HepG2 (cell line): ENCODE measurements around the gene CYP17A1. TPM values are rescaled to one million over a fixed set of nuclear protein-coding genes. Genes with fewer than 3 reads are reported as not detected.

ENCODE experiments used
- ATAC-seq: fragments of 200-7000 bp; cut with Tn5 transposase; 3 replicates; pipeline ENCODE4 v1.9.1; 2020; ENCODE audit warnings: mild to moderate bottlenecking, moderate library complexity
- BruUV-seq: library from RNA; stranded (reverse); fragments of 400-500 nt; replicated peaks from 2 replicates; lab custom pipeline; 2021; lab: Mats Ljungman, UMichigan
- CTCF ChIA-PET: fragments of 300-600 bp; formaldehyde crosslinking; extraction: SDS; loops from one replicate; lab custom pipeline; 2021; ENCODE audit warnings: low total read pairs, inconsistent platforms, low intra/inter-chr PET ratio; lab: Yijun Ruan, JAX
- POLR2A ChIA-PET: fragments of 350-600 bp; sonication (Branson Sonifier 250); formaldehyde crosslinking; loops from one replicate; lab custom pipeline; 2020; ENCODE audit warnings: antibody characterized with exemption, inconsistent platforms; lab: Yijun Ruan, JAX
- DNase-seq: peaks from one replicate; pipeline ENCODE4 v3.0.0-alpha.2; 2015; ENCODE audit warnings: low spot score
- FAIRE-seq: peaks from 3 replicates; lab custom pipeline; 2011; peaks lifted over from hg19 to GRCh38; lab: Jason Lieb, UNC
- H2AFZ ChIP-seq: one replicate; pipeline ENCODE4 v1.6.1; 2011; ENCODE audit warnings: low read length, inconsistent platforms
- H3K27ac ChIP-seq: fragments of 300-600 bp; 3 replicates; pipeline ENCODE4 v1.8.0; 2011; ENCODE audit warnings: mixed run types, mild to moderate bottlenecking, mixed read lengths, low read length, inconsistent platforms; ENCODE audit not compliant: insufficient read depth; ENCODE audit errors: extremely low read length
- H3K27me3 ChIP-seq, 2 experiments: fragments of 200-600 bp in 1 of 2; 2 replicates in 1 of 2; 3 replicates in 1 of 2; pipeline versions ENCODE4 v1.6.0 to v1.8.0; 2011; ENCODE audit warnings: low read length in 2 of 2, mild to moderate bottlenecking in 2 of 2, moderate library complexity in 2 of 2, inconsistent platforms in 1 of 2; ENCODE audit not compliant: insufficient read depth in 2 of 2, control insufficient read depth in 1 of 2
- H3K36me3 ChIP-seq, 2 experiments: fragments of 200-600 bp in 1 of 2; replicated peaks in 1 of 2; 2 replicates in 1 of 2; 3 replicates in 1 of 2; pipeline versions ENCODE4 v1.5.1 to v1.8.0; 2011; ENCODE audit warnings: low read length in 2 of 2, inconsistent platforms in 1 of 2; ENCODE audit not compliant: insufficient read depth in 2 of 2, control insufficient read depth in 1 of 2
- H3K4me1 ChIP-seq: 2 replicates; pipeline ENCODE4 v1.5.1; 2012; ENCODE audit warnings: low read length, inconsistent platforms; ENCODE audit not compliant: insufficient read depth
- H3K4me2 ChIP-seq: 2 replicates; pipeline ENCODE4 v1.6.0; 2011; ENCODE audit warnings: low read depth, low read length, inconsistent platforms
- H3K4me3 ChIP-seq, 3 experiments: fragments of 200-600 bp in 1 of 3; sonication (generic), shearing (Covaris generic) in 1 of 3; replicated peaks in 1 of 3; 2 replicates each; pipeline ENCODE4 v1.5.1; 2011 to 2016; ENCODE audit warnings: low read length in 3 of 3, inconsistent platforms in 2 of 3, low read depth in 2 of 3, mild to moderate bottlenecking in 2 of 3, control low read depth in 1 of 3, mixed read lengths in 1 of 3; ENCODE audit not compliant: insufficient read depth in 1 of 3
- H3K79me2 ChIP-seq: one replicate; pipeline ENCODE4 v1.6.1; 2011; ENCODE audit warnings: low read length, inconsistent platforms; ENCODE audit not compliant: insufficient read depth
- H3K9ac ChIP-seq: 2 replicates; pipeline ENCODE4 v1.6.0; 2011; ENCODE audit warnings: mild to moderate bottlenecking, low read depth, low read length, inconsistent platforms; ENCODE audit not compliant: insufficient read depth
- H3K9me3 ChIP-seq: 2 replicates; pipeline ENCODE4 v1.5.1; 2012; ENCODE audit warnings: mild to moderate bottlenecking, low read length
- H4K20me1 ChIP-seq: 2 replicates; pipeline ENCODE4 v1.6.0; 2011; ENCODE audit warnings: inconsistent platforms, mild to moderate bottlenecking, low read length, moderate library complexity; ENCODE audit not compliant: insufficient read depth
- DMAP1 ChIP-seq: IDR thresholded peaks from 2 replicates; pipeline ENCODE4 v1.6.1; 2016
- HOXA5 ChIP-seq: sonication (generic); formaldehyde crosslinking; IDR thresholded peaks from 2 replicates; pipeline ENCODE4 v1.4.0; 2020; ENCODE audit warnings: missing genetic modification reagents
- HOXD1 ChIP-seq: sonication (generic); formaldehyde crosslinking; IDR thresholded peaks from 2 replicates; pipeline ENCODE4 v1.5.0; 2020; ENCODE audit warnings: missing genetic modification reagents
- KLF15 ChIP-seq: sonication (generic); formaldehyde crosslinking; IDR thresholded peaks from 2 replicates; pipeline ENCODE4 v1.8.1; 2023; ENCODE audit warnings: borderline replicate concordance, mild to moderate bottlenecking, inconsistent platforms, missing genetic modification reagents, mixed read lengths
- KMT2B ChIP-seq: IDR thresholded peaks from 2 replicates; pipeline ENCODE4 v1.6.1; 2016; ENCODE audit warnings: missing genetic modification reagents, missing compliant biosample characterization
- MBD4 ChIP-seq: IDR thresholded peaks from 2 replicates; pipeline ENCODE4 v1.6.1; 2012; ENCODE audit warnings: low read length, inconsistent platforms, borderline replicate concordance
- MXI1 ChIP-seq: IDR thresholded peaks from 3 replicates; pipeline ENCODE4 v1.6.1; 2012; ENCODE audit warnings: low read depth, low read length, inconsistent platforms, borderline replicate concordance
- SMAD1 ChIP-seq: sonication (generic); formaldehyde crosslinking; IDR thresholded peaks from 2 replicates; pipeline ENCODE4 v1.4.0; 2020; ENCODE audit warnings: missing genetic modification reagents, low read depth, mild to moderate bottlenecking, borderline replicate concordance
- SMYD3 ChIP-seq: sonication (generic); formaldehyde crosslinking; IDR thresholded peaks from 2 replicates; pipeline ENCODE4 v1.8.1; 2023; ENCODE audit warnings: mild to moderate bottlenecking, missing genetic modification reagents
- SP140L ChIP-seq: sonication (generic); formaldehyde crosslinking; IDR thresholded peaks from 2 replicates; pipeline ENCODE4 v1.4.0; 2020; ENCODE audit warnings: missing genetic modification reagents, borderline replicate concordance
- YEATS2 ChIP-seq: sonication (generic); formaldehyde crosslinking; IDR thresholded peaks from 2 replicates; pipeline ENCODE4 v1.4.0; 2020; ENCODE audit warnings: missing genetic modification reagents, borderline replicate concordance
- ZFY ChIP-seq: sonication (generic); formaldehyde crosslinking; IDR thresholded peaks from 2 replicates; pipeline ENCODE4 v1.4.0; 2020; ENCODE audit warnings: missing genetic modification reagents
- ZNF331 ChIP-seq: sonication (generic); formaldehyde crosslinking; IDR thresholded peaks from 2 replicates; pipeline ENCODE4 v1.4.0; 2020; ENCODE audit warnings: missing genetic modification reagents
- ZNF382 ChIP-seq: sonication (generic); formaldehyde crosslinking; IDR thresholded peaks from 2 replicates; pipeline ENCODE4 v1.5.0; 2020; ENCODE audit warnings: missing genetic modification reagents, mild to moderate bottlenecking, borderline replicate concordance
- ZNF430 ChIP-seq: sonication (generic); formaldehyde crosslinking; IDR thresholded peaks from 2 replicates; pipeline ENCODE4 v1.9.0; 2021; ENCODE audit warnings: mild to moderate bottlenecking, missing genetic modification reagents
- WGBS: methylation state at CpG from one replicate; pipeline ENCODE4 v1.1.6; 2017; ENCODE audit warnings: low lambda C conversion rate; 5-methylcytosine and 5-hydroxymethylcytosine counted together
- in situ Hi-C: cut with HindIII; loops from 2 replicates; pipeline ENCODE4 v1.10.0; 2017; ENCODE audit warnings: low pct_unique_long_range_greater_than_20kb; ENCODE audit not compliant: extremely low pct_ligation_motif_present
- intact Hi-C: fragments of 100-400 bp; cut with micrococcal nuclease; formaldehyde crosslinking; loops from one replicate; pipeline ENCODE4 v1.10.0; 2022; ENCODE audit not compliant: unreplicated experiment
- polyA plus RNA-seq, 8 experiments: library from polyadenylated mRNA; depleted of rRNA in 3 of 8; stranded (reverse) in 7 of 8; unstranded in 1 of 8; fragments of >200 nt; fragmentation: Illumina TruSeq in 4 of 8; extraction: Trizol in 4 of 8; gene quantifications; 2 replicates each; pipeline versions ENCODE4 v1.2.1 to v1.2.3, GENCODE V29; 2011 to 2016; ENCODE audit warnings: low read depth in 4 of 8, missing spikeins in 1 of 8, mixed read lengths in 1 of 8; ENCODE audit not compliant: insufficient read depth in 1 of 8
- total RNA-seq, 5 experiments: library from RNA; depleted of rRNA; stranded (reverse); fragments of >200 nt; fragmentation: Illumina TruSeq; extraction: Trizol; gene quantifications; 2 replicates each; pipeline ENCODE4 v1.2.3, GENCODE V29; 2016; ENCODE audit warnings: low read depth in 1 of 5
- TF ChIP-seq, protein P1 (sequence below): IDR thresholded peaks from 2 replicates; pipeline ENCODE4 v1.6.1; 2016; ENCODE audit warnings: missing compliant biosample characterization, missing genetic modification reagents, borderline replicate concordance
- TF ChIP-seq, protein P2 (sequence below): sonication (generic); formaldehyde crosslinking; IDR thresholded peaks from 2 replicates; pipeline ENCODE4 v1.4.0; 2020; ENCODE audit warnings: mild to moderate bottlenecking, missing genetic modification reagents

CYP17A1 gene
- total and polyA plus RNA-seq, 2 of the 13 experiments (the other 11 are each of a cell fraction or from before 2014, with no cell fraction given), result 0.13 to 1.1 TPM

DNA sequence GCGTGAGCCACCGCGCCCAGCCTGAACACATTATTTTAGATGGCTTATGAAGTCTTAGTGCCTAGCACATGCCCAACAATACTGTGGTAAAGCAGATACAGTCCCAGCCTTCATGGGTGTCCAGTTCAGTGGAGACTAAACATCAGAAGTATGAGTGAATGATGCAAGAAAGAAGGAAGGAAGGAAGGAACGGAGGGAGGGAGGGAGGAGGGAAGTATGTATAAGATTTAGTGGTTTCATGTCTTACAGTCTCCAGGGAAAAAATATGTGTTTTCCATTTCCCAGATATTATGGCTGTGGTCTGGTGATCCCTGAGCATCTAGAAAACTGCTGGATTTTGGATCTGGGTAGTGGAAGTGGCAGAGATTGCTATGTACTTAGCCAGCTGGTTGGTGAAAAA, 35.0 kb upstream of the CYP17A1 start:
- FAIRE-seq (no peak), ATAC-seq (no peak), DNase-seq (no peak)
- no peaks in the 10 kb centered on the region for H3K36me3 ChIP-seq
- in situ Hi-C loops, result no loop called here
- H3K79me2 ChIP-seq, result no peaks in the 10 kb centered on the region
- no peaks in the 10 kb centered on the region for H3K9me3 ChIP-seq
- TF ChIP-seq HOXD1, result no peak
- no peak for TF ChIP-seq ZNF382
- no peak for TF ChIP-seq ZNF430 (CRISPR knock-in tag)
- no peak for TF ChIP-seq KLF15 (CRISPR knock-in tag)
- TF ChIP-seq SMYD3, result no peak
- no peak for TF ChIP-seq HOXA5 (CRISPR knock-in tag)
- TF ChIP-seq MXI1, result no peak
- no peak for TF ChIP-seq SMAD1 (CRISPR knock-in tag)
- TF ChIP-seq, protein P1, sequence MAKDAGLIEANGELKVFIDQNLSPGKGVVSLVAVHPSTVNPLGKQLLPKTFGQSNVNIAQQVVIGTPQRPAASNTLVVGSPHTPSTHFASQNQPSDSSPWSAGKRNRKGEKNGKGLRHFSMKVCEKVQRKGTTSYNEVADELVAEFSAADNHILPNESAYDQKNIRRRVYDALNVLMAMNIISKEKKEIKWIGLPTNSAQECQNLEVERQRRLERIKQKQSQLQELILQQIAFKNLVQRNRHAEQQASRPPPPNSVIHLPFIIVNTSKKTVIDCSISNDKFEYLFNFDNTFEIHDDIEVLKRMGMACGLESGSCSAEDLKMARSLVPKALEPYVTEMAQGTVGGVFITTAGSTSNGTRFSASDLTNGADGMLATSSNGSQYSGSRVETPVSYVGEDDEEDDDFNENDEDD (CRISPR knock-in tag), result no peak
- TF ChIP-seq ZFY (CRISPR knock-in tag), result no peak
- TF ChIP-seq ZNF331, result no peak
- no peak for TF ChIP-seq DMAP1
- no peak for TF ChIP-seq MBD4
- TF ChIP-seq KMT2B (CRISPR knock-in tag), result no peak
- TF ChIP-seq, protein P2, sequence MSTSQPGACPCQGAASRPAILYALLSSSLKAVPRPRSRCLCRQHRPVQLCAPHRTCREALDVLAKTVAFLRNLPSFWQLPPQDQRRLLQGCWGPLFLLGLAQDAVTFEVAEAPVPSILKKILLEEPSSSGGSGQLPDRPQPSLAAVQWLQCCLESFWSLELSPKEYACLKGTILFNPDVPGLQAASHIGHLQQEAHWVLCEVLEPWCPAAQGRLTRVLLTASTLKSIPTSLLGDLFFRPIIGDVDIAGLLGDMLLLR (CRISPR knock-in tag), result no peak
- no peak for TF ChIP-seq YEATS2 (CRISPR knock-in tag)
- TF ChIP-seq SP140L (CRISPR knock-in tag), result no peak
- H2AFZ ChIP-seq, result no peak overlapping the region
- H3K9ac ChIP-seq, result no peak overlapping the region
- peaks cover 31% of the 10 kb centered on the region for H3K4me1 ChIP-seq
- H3K27me3 ChIP-seq, result no peaks in the 10 kb centered on the region
- no TSS peak for BruUV-seq
- POLR2A ChIA-PET, result no interaction called here
- H4K20me1 ChIP-seq, result no peaks in the 10 kb centered on the region
- CTCF ChIA-PET, result no interaction called here
- H3K4me2 ChIP-seq, result no peak overlapping the region
- H3K27ac ChIP-seq, result no peak overlapping the region
- H3K4me3 ChIP-seq, result no peak overlapping the region
- intact Hi-C loops, result no loop called here
- 96% methylated on average over 4 of the region's 4 CpGs for WGBS
